Lower lobe of right lung (tissue), 2 donors: ENCODE measurements around the gene GOLGA6L2. TPM values are rescaled to one million over a fixed set of nuclear protein-coding genes. Genes with fewer than 3 reads are reported as not detected.

Experiments
- ATAC-seq, 2 donors: fragments of 200-7000 bp; cut with Tn5 transposase; one replicate each; pipeline ENCODE4 v1.9.1; 2020 to 2022; ENCODE audit warnings: mild to moderate bottlenecking in 2 of 2, moderate library complexity in 2 of 2
- DNase-seq: peaks from one replicate; pipeline ENCODE4 v3.0.0-alpha.2; 2020
- H3K27ac ChIP-seq: fragments of 200-600 bp; one replicate; pipeline ENCODE4 v1.8.0; 2022
- H3K27me3 ChIP-seq: fragments of 200-600 bp; one replicate; pipeline ENCODE4 v1.8.0; 2022; ENCODE audit warnings: low read depth
- H3K36me3 ChIP-seq: fragments of 200-600 bp; one replicate; pipeline ENCODE4 v1.8.0; 2022; ENCODE audit warnings: mild to moderate bottlenecking
- H3K4me1 ChIP-seq: fragments of 200-600 bp; one replicate; pipeline ENCODE4 v1.8.0; 2022
- H3K4me3 ChIP-seq: fragments of 200-600 bp; one replicate; pipeline ENCODE4 v1.8.0; 2022; ENCODE audit warnings: mild to moderate bottlenecking
- H3K9me3 ChIP-seq: fragments of 200-600 bp; one replicate; pipeline ENCODE4 v1.8.0; 2022
- CTCF ChIP-seq: fragments of 200-600 bp; IDR thresholded peaks from one replicate; pipeline ENCODE4 v1.8.0; 2022; ENCODE audit warnings: antibody characterized with exemption, mild to moderate bottlenecking
- intact Hi-C: fragments of 100-400 bp; cut with DNase I; formaldehyde crosslinking; loops from one replicate; pipeline ENCODE4 v1.11.0; 2022
- total RNA-seq: library from RNA; stranded (reverse); fragmentation: NEBNext Ultra II Directional; extraction: Animal tissue kit (Norgen Biotek cat#: 25700); gene quantifications from one replicate; pipeline ENCODE4 v1.2.1, GENCODE V29; 2021
- donor health status: DM: no; HTN: yes; CAD: no; lungs with severe emphysema.

Gene GOLGA6L2
- total RNA-seq, 1 donor from 2014 or later = not detected

GRCh38 chr15:23477920-23478319 lies 30.9 kb upstream of the GOLGA6L2 start:
- H3K4me1 ChIP-seq = no peaks in the 10 kb centered on the region
- intact Hi-C loops = no loop called here
- H3K36me3 ChIP-seq = no peaks in the 10 kb centered on the region
- DNase-seq (no peak), ATAC-seq (no peak)
- no peak overlapping the region for H3K4me3 ChIP-seq
- no peaks in the 10 kb centered on the region for H3K9me3 ChIP-seq
- H3K27ac ChIP-seq = no peak overlapping the region
- TF ChIP-seq CTCF = no peak
- no peaks in the 10 kb centered on the region for H3K27me3 ChIP-seq

GRCh38 chr15:23472678-23473077 lies 25.6 kb upstream of the GOLGA6L2 start:
- Histone ChIP-seq H3K4me1 (no peaks in the 10 kb centered on the region), H3K27me3 (no peaks in the 10 kb centered on the region), H3K9me3 (no peaks in the 10 kb centered on the region), H3K4me3 (no peak overlapping the region), H3K27ac (no peak overlapping the region), H3K36me3 (no peaks in the 10 kb centered on the region)
- no peak for TF ChIP-seq CTCF
- intact Hi-C loops = no loop called here
- DNase-seq (no peak), ATAC-seq (no peak)

- no peaks in the 10 kb centered on the region for H3K27me3 ChIP-seq
- DNase-seq (no peak), ATAC-seq (no peak)
- H3K27ac ChIP-seq = no peak overlapping the region
- intact Hi-C loops = no loop called here
- H3K4me1 ChIP-seq = no peaks in the 10 kb centered on the region
- TF ChIP-seq CTCF = no peak
- no peak overlapping the region for H3K4me3 ChIP-seq
- H3K36me3 ChIP-seq = no peaks in the 10 kb centered on the region
- no peaks in the 10 kb centered on the region for H3K9me3 ChIP-seq
Measured at GRCh38 chr15:23472033-23472432, 25.0 kb upstream of the GOLGA6L2 start.

- ATAC-seq = no peak
- Histone ChIP-seq H3K4me1 (no peaks in the 10 kb centered on the region), H3K4me3 (no peak overlapping the region), H3K27ac (no peak overlapping the region), H3K9me3 (no peaks in the 10 kb centered on the region), H3K27me3 (no peaks in the 10 kb centered on the region), H3K36me3 (no peaks in the 10 kb centered on the region)
- DNase-seq = no peak
- peak; percentile 31 for TF ChIP-seq CTCF
- intact Hi-C loops = no loop called here
Measured at GRCh38 chr15:23467110-23467600, 20.1 kb upstream of the GOLGA6L2 start.

- Histone ChIP-seq H3K27me3 (no peaks in the 10 kb centered on the region), H3K36me3 (no peaks in the 10 kb centered on the region), H3K4me3 (no peak overlapping the region), H3K9me3 (no peaks in the 10 kb centered on the region), H3K4me1 (no peaks in the 10 kb centered on the region), H3K27ac (no peak overlapping the region)
- intact Hi-C loops = no loop called here
- no peak for DNase-seq
- no peak for ATAC-seq
- TF ChIP-seq CTCF = no peak
Measured at GRCh38 chr15:23457890-23458289, 10.8 kb upstream of the GOLGA6L2 start.
